ENCODE data around the gene GALNT5. TPM values are rescaled to one million over a fixed set of nuclear protein-coding genes. Genes with fewer than 3 reads are reported as not detected.

Gene GALNT5
- total and polyA plus RNA-seq, 2 experiments from 2014 or later = 1.8 to 2.0 TPM

DNA sequence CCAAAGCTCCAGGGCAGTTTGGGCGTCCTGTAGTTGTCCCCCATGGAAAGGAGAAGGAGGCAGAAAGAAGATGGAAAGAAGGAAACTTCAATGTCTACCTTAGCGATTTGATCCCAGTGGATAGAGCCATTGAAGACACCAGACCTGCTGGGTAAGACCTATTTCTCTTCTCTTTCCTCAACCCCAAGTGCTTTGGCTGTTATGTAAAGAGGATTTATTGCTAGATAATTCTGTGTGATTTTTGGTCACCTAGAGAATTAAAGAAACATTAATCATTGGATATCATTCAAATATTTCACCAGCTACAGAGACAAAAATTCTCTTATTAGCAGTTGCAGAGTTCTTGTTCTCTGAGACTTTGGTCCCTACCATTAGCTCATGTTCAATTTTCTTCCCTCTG, 1.9 kb downstream of the GALNT5 start:
- Histone ChIP-seq H3K27ac (no peak overlapping the region), H3K4me1 (ENCODE audit: low read depth) (peaks cover 8% of the 10 kb centered on the region), H3K27me3 (no peaks in the 10 kb centered on the region), H3K4me3 (no peak overlapping the region), H3K9me3 (ENCODE audit: low read depth) (no peaks in the 10 kb centered on the region), H3K36me3 (no peaks in the 10 kb centered on the region)
- no peak for DNase-seq (ENCODE audit: low read depth in 1 of 2, low spot score in 1 of 2)
- TF ChIP-seq, protein P1, sequence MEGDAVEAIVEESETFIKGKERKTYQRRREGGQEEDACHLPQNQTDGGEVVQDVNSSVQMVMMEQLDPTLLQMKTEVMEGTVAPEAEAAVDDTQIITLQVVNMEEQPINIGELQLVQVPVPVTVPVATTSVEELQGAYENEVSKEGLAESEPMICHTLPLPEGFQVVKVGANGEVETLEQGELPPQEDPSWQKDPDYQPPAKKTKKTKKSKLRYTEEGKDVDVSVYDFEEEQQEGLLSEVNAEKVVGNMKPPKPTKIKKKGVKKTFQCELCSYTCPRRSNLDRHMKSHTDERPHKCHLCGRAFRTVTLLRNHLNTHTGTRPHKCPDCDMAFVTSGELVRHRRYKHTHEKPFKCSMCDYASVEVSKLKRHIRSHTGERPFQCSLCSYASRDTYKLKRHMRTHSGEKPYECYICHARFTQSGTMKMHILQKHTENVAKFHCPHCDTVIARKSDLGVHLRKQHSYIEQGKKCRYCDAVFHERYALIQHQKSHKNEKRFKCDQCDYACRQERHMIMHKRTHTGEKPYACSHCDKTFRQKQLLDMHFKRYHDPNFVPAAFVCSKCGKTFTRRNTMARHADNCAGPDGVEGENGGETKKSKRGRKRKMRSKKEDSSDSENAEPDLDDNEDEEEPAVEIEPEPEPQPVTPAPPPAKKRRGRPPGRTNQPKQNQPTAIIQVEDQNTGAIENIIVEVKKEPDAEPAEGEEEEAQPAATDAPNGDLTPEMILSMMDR (IDR thresholded peaks at IDR 0.05; ENCODE audit: low read depth, low read length) = no peak

DNA sequence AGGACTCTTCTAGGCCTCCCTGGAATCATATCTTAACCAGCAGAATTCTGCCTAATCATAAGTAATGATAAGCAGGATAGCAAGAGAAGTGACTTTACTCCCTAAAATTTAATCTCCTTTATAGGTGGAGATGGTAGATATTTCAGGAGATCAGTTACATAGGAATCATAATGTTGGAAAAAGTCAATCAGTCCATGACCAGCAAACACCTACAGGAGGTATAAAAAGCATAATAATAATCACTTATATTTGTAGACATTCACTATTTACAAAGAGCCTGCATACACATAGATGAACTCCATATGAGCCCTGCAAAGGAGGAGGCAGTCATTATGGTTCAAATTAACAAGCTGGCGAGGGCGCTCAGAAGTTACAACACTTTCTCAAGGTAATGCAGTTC, 2.5 kb downstream of the GALNT5 start:
- peaks cover 8% of the 10 kb centered on the region for H3K4me1 ChIP-seq (ENCODE audit: low read depth)
- no peak overlapping the region for H3K4me3 ChIP-seq
- no peaks in the 10 kb centered on the region for H3K27me3 ChIP-seq
- TF ChIP-seq, protein P1 (IDR thresholded peaks at IDR 0.05; ENCODE audit: low read depth, low read length) = no peak
- no peaks in the 10 kb centered on the region for H3K36me3 ChIP-seq
- no peak overlapping the region for H3K27ac ChIP-seq
- no peaks in the 10 kb centered on the region for H3K9me3 ChIP-seq (ENCODE audit: low read depth)
- no peak for DNase-seq (ENCODE audit: low read depth in 1 of 2, low spot score in 1 of 2)

DNA sequence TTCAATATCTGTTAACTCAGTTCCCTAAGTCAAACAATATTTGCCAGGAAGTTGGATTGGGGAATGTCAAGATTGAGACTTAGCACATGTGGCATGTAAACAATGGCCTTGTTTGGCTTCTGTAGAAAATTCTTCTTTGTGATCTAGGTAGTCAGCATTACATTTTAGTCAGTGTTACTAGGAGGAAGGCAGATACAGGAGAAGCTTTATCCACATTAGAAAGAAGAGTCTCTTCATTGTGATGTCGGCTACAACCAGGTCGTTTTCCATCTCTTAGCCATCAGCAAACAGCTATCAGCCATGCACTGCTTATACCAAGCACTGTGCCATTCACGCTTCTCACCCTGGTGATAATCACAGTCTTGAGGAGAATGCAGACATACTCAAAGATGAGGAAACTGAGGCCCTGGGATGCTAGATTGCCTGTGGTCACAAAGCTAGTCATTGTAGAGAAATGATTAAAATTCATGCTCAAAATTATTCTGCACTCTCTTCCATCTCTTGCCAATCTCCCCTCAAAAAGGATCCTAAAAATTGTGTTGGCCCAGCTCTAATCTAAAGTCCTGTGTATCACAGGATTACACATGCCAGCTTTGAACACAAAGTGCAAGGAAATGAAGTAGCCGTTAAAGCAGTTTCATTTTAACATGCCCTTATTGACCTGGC, 3.2 kb downstream of the GALNT5 start:
- Histone ChIP-seq H3K4me3 (no peak overlapping the region), H3K27ac (peak overlapping the region; percentile 36), H3K4me1 (ENCODE audit: low read depth) (peaks cover 8% of the 10 kb centered on the region), H3K27me3 (no peaks in the 10 kb centered on the region), H3K36me3 (no peaks in the 10 kb centered on the region), H3K9me3 (ENCODE audit: low read depth) (no peaks in the 10 kb centered on the region)
- TF ChIP-seq, protein P1 (IDR thresholded peaks at IDR 0.05; ENCODE audit: low read depth, low read length) = no peak
- DNase-seq (ENCODE audit: low read depth in 1 of 2, low spot score in 1 of 2) = peak in 1 of 2 donors; percentile 7

DNA sequence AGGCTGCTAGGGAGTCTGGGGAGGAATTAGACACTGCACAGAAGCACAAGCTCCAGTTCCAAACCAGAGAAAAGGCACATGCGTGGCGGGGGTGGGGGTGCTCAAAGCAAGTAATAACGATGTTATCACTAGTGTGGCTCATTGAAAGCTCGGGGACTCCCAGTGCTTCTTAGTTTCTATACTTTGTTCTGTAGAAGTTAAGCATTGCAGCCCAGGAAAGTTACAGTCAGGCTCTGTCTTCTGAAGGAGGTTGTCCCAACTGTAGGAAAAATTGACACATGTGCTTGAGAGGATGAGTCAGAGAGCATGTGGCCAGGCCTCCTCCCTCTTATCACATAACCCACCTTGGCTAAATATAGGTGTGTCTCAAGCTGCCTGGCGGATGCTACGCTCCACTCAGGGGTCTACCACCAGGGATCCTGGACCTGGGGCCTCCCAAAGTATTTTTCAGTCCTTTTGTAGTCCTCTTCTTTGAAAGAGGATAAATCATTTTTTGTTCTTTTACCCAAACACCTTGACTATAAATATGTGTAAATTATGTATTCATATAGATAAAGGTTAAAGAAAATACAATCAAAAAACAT, 3.8 kb downstream of the GALNT5 start:
- TF ChIP-seq, protein P1 (IDR thresholded peaks at IDR 0.05; ENCODE audit: low read depth, low read length) = no peak
- Histone ChIP-seq H3K36me3 (no peaks in the 10 kb centered on the region), H3K4me3 (no peak overlapping the region), H3K27me3 (no peaks in the 10 kb centered on the region), H3K9me3 (ENCODE audit: low read depth) (no peaks in the 10 kb centered on the region), H3K4me1 (ENCODE audit: low read depth) (peaks cover 8% of the 10 kb centered on the region), H3K27ac (peak overlapping the region; percentile 36)
- peak; percentile 43 to 47 for DNase-seq (ENCODE audit: low read depth in 1 of 2, low spot score in 1 of 2)

DNA sequence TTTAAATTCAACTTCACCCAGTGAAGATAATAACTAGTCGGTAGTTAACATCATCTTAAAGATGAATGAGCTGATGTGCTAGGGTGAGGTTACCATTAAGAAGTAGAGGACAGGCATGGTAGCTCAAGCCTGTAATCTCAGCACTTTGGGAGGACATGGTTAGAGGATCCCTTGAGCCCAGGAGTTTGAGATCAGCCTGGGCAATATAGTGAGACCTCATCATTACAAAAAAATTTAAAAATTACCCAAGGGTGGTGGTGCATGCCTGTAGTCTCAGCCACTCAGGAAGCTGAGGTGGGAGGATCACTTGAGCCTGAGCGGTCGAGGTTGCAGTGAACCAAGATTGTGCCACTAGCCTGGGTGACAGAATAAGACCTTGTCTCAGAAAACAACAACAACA, 4.7 kb downstream of the GALNT5 start:
- H3K4me3 ChIP-seq = no peak overlapping the region
- H3K4me1 ChIP-seq (ENCODE audit: low read depth) = peaks cover 8% of the 10 kb centered on the region
- TF ChIP-seq, protein P1 (IDR thresholded peaks at IDR 0.05; ENCODE audit: low read depth, low read length) = no peak

More for the DNA sequence above, 4.7 kb downstream of the GALNT5 start:
- no peaks in the 10 kb centered on the region for H3K9me3 ChIP-seq (ENCODE audit: low read depth)
- H3K36me3 ChIP-seq = no peaks in the 10 kb centered on the region
- no peak for DNase-seq (ENCODE audit: low read depth in 1 of 2, low spot score in 1 of 2)
- no peaks in the 10 kb centered on the region for H3K27me3 ChIP-seq
- no peak overlapping the region for H3K27ac ChIP-seq
